H1 (cell line): ENCODE measurements around the gene NDST4. TPM values are rescaled to one million over a fixed set of nuclear protein-coding genes. Genes with fewer than 3 reads are reported as not detected.

Experiments used
- polyA plus RNA-seq, 7 experiments: library from polyadenylated mRNA; depleted of rRNA in 3 of 7; stranded (reverse) in 5 of 7; unstranded in 2 of 7; fragments of >200 nt in 5 of 7; fragments of 200-250 nt in 2 of 7; gene quantifications; 1 replicate in 5 of 7; 2 replicates in 1 of 7; 4 replicates in 1 of 7; pipeline versions ENCODE4 v1.2.1 to v1.2.3, GENCODE V29; 2011 to 2013; ENCODE audit warnings: missing spikeins in 2 of 7, mixed read lengths in 2 of 7
- small RNA-seq: library from polyadenylated mRNA; stranded (forward); fragments of <200 nt; extraction: miRNeasy Mini kit (QIAGEN cat#:217004); gene quantifications from one replicate; pipeline ENCODE3, GENCODE V24; 2013; ENCODE audit not compliant: insufficient read depth
- total RNA-seq: library from RNA; stranded (reverse); fragmentation: NEBNext Ultra II Directional; extraction: Animal tissue kit (Norgen Biotek cat#: 25700); gene quantifications from 2 replicates; pipeline ENCODE4 v1.2.1, GENCODE V29; 2021

Gene NDST4
- total and polyA plus RNA-seq, 2 of the 8 experiments (the other 6 are each of a cell fraction or from before 2014, with no cell fraction given): 0.02 TPM; not detected in 1

Small RNA genes lying within 50 kb of the gene (small RNA-seq; reads per million reads assigned to genes)
- gene RN7SL808P: not detected
